Glomerular endothelial cell (primary cell): ENCODE data around the gene SKIC8. TPM values are rescaled to one million over a fixed set of nuclear protein-coding genes. Genes with fewer than 3 reads are reported as not detected.

Experiments
- DNase-seq: peaks from one replicate; pipeline ENCODE4 v3.0.0-alpha.2; 2011; ENCODE audit warnings: low read depth, low spot score; ENCODE audit errors: extremely low read depth
- total RNA-seq: library from RNA; depleted of rRNA; stranded (reverse); fragments of >200 nt; gene quantifications from 2 replicates; pipeline ENCODE4 v1.2.3, GENCODE V29; 2015

The SKIC8 gene
- total RNA-seq, 1 donor from 2014 or later: 45.0 TPM

GRCh38 chr15:78322724-78323521 is 23.5 kb upstream of the SKIC8 start:
- no peak for DNase-seq

GRCh38 chr15:78322243-78322642 is 22.8 kb upstream of the SKIC8 start:
- DNase-seq: peak; percentile 62

GRCh38 chr15:78321786-78322185 is 22.4 kb upstream of the SKIC8 start:
- DNase-seq: no peak

DNA sequence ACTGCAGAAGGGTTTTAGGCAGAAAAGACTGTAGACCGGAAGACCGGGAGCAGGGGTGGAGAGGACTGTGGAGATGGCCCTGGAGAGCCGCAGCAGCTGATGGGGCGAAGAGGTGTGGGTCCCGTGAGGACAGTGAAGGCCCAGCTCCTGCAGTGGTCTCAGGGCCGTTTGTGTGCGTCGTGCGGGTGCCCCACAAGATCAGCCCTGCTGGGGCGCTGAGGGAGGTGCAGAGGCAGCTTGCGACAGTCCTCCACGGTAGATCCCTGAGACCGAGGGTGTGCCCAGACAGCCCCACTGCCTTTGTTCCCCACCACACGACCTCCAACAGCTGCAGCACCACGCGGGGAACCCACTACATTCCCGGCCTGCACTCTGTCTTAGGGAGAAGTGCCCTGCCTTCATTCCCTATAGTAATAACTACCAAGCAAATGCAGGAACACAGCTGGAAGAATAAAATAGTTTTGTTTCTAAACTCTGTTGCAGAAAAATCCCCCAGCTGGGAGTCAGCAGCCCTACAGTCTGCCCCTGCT is 21.7 kb upstream of the SKIC8 start:
- DNase-seq: no peak

- DNase-seq: no peak
Measured at GRCh38 chr15:78320183-78320582, 20.8 kb upstream of the SKIC8 start.

GRCh38 chr15:78319588-78319987 is 20.2 kb upstream of the SKIC8 start:
- no peak for DNase-seq

- no peak for DNase-seq
Measured at GRCh38 chr15:78317145-78317836, 17.9 kb upstream of the SKIC8 start.

- no peak for DNase-seq
Measured at GRCh38 chr15:78316283-78317083, 17.1 kb upstream of the SKIC8 start.

- DNase-seq: no peak
Measured at GRCh38 chr15:78315686-78316282, 16.4 kb upstream of the SKIC8 start.

- no peak for DNase-seq
Measured at GRCh38 chr15:78314181-78314581, 14.8 kb upstream of the SKIC8 start.

GRCh38 chr15:78313383-78313782 is 14.0 kb upstream of the SKIC8 start:
- DNase-seq: no peak

- DNase-seq: no peak
Measured at GRCh38 chr15:78312957-78313356, 13.5 kb upstream of the SKIC8 start.

- no peak for DNase-seq
Measured at GRCh38 chr15:78312536-78312935, 13.1 kb upstream of the SKIC8 start.

DNA sequence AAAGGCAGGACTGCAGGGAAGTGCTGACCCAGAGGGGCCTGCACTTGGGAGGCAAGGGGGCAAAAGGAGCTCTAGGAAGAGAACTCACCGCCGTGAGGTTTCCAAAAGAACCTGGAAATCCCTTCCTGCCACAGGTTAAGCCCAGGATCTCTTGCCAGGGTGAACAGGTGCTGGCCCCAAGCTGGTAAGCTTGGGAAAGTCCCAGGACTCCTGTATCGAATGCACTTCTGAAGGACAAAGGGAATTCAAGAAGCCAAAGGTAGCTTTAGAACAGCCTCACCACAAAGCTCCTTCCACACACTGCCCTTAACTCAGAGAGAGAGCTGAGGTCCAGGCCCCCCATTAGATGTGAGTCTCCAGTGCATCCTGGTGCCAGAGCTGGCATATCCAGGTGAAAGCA is 11.9 kb upstream of the SKIC8 start:
- DNase-seq: no peak

DNA sequence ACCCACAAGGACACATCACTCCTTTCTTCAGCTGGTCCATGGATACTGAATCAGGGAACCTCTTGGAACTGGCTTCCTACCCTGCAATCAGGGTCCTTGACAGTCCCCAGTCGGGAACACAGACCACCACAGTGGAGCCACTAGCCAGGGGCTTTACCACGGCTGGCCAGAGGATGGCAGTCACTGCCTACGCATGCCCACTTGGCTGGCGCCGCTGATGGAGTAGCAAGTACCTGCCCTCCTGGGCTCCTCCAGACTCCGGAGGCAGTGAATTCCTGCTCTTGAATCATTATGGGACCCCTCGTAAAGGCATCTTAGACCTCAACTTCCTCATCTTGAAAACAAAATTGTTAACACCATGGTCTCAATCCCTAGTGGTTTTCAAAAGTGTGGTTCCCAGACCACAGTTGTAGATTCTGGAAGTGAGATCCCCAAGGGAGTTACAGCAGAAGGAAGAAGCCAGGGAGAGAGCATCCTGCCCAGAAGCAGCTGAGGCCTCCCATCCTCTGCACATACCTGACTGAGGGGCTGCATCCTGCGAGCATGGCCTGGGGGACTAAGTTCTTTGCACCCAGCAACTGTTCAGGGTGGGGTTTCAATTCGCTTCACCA is 9.1 kb upstream of the SKIC8 start:
- DNase-seq: no peak

DNA sequence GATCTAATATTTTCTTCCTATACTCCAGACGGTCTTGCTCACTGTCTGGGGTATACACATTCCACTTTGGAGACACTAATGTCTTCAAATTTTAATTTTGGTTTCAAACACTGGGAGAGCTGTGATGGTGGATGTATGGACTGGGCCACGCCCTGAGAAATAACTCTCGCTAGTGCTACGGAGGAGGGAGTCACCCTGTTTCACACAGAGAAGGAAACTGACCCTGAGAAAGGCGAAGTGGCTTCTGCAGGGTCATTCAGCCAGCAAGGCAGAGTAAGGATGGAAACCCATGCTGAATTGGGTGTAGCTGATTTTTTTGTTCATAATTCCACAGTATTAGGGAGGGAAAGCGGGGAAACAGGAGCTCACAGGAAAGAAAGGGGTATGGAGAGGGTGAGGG is 8.6 kb upstream of the SKIC8 start:
- DNase-seq: no peak

DNA sequence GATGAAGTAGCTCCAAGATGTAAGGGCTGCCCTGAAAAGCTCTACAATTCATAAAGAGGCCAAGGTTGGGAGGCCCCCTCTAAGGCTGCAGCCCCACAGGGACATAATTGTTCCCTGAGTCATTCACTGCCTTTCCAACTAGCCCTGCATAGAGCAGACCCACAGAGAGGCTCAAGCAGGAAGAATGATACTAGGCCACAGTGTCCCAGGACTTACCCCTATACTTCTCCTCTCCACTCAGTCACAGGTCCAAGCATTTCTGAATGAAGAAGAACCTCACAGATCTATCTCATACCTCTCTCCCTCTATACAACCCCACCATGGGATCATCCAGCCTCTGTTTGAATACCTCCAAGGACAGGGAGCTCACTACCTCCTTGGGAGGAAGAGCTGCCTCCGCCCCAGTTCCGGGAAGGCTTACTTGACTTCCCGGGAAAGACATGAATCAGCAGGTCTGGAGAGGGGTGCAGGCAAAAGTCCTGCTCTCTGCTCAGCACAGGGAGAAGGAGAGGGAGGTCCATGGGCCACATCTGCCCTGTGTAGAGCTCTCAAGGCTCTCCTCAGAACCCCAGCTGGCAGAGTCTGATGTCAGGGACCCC is 6.9 kb upstream of the SKIC8 start:
- no peak for DNase-seq

DNA sequence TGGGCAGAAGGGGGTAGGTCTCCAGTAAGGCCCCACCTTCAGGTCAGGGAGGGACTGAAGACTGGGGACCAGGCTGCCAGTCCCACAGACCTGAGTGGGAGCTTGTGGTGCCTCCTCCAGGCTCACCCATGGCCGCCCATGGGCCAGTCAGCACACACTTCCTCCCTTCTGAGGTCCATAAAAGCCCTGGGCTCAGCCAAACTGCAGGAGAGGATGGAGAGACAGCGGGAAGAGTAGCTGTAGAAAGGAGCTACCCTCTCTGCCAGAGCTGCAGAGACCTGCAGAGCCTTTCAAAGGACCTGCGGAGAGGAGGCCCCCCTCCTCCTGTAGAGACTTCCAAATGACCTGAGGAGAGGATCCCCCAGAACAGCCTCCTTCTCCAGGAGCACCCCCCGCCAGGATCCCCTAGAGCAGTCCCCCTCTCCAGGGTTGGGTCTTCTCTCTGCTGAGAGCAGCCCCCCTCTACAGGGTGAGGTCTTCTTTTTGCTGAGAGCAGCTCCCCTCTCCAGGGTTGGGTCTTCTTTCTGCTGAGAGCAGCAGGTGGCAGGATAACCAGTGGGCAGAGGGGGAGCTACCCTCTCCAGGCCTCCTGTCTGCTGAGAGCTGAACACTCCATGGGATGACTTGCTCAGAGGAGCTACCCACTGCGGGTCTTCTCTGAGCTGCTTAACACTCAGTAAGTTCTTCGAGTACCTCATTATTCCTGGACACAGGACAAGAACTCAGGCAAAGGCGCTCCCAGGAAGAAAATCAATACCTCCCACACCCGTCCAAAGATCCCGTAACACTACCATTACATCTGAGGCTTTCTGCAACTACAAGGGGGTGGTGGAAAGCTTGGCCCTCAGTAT is 5.0 kb upstream of the SKIC8 start:
- no peak for DNase-seq
